Right ventricle myocardium inferior (tissue), 1 donor: ENCODE measurements around the gene TM9SF1. TPM values are rescaled to one million over a fixed set of nuclear protein-coding genes. Genes with fewer than 3 reads are reported as not detected.
A peak's percentile ranks its signal among the peaks of the same experiment; 100 is the strongest.

Source experiments
- ATAC-seq: fragments of 200-7000 bp; cut with Tn5 transposase; one replicate; pipeline ENCODE4 v1.9.1; 2020; ENCODE audit warnings: mild to moderate bottlenecking, moderate library complexity
- DNase-seq: peaks from one replicate; pipeline ENCODE4 v3.0.0; 2021; ENCODE audit errors: missing footprints
- intact Hi-C: fragments of 100-400 bp; cut with DNase I; formaldehyde crosslinking; loops from one replicate; pipeline ENCODE4 v1.11.0; 2022
- total RNA-seq: library from RNA; stranded (reverse); fragmentation: NEBNext Ultra II Directional; extraction: Animal tissue kit (Norgen Biotek cat#: 25700); gene quantifications from one replicate; pipeline ENCODE4 v1.2.1, GENCODE V29; 2021
- donor health status: DM: no; HTN: yes; CAD: no; lungs with severe emphysema.

Gene TM9SF1
- total RNA-seq, 1 donor from 2014 or later = 23.2 TPM

DNA sequence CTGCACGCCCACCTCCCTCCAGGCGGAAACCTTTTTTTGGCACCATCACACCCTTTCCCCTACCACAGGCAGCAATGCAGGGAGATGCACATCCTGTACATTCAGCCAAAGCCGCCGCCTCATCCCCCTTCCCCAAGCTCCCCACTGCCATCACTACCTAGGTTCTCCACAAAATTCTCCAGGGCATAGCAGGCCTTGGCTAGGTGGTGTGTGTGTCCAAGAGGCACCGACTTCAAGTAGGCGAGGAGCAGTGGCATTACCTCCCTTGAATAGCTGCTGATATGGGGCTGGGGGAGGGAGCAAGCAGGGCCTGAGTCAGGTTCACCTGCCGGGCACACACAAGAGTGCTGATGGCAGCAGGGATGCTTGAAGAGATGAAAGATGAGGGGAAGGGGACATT lies 10.2 kb downstream of the TM9SF1 start:
- no peak for ATAC-seq
- no peak for DNase-seq
- intact Hi-C loops = loop anchor here (5.0 kb wide), 2 partner anchors 38 to 112 kb away; partner anchors contain the start of genes DHRS1, NOP9, PSME2 and RNF31

DNA sequence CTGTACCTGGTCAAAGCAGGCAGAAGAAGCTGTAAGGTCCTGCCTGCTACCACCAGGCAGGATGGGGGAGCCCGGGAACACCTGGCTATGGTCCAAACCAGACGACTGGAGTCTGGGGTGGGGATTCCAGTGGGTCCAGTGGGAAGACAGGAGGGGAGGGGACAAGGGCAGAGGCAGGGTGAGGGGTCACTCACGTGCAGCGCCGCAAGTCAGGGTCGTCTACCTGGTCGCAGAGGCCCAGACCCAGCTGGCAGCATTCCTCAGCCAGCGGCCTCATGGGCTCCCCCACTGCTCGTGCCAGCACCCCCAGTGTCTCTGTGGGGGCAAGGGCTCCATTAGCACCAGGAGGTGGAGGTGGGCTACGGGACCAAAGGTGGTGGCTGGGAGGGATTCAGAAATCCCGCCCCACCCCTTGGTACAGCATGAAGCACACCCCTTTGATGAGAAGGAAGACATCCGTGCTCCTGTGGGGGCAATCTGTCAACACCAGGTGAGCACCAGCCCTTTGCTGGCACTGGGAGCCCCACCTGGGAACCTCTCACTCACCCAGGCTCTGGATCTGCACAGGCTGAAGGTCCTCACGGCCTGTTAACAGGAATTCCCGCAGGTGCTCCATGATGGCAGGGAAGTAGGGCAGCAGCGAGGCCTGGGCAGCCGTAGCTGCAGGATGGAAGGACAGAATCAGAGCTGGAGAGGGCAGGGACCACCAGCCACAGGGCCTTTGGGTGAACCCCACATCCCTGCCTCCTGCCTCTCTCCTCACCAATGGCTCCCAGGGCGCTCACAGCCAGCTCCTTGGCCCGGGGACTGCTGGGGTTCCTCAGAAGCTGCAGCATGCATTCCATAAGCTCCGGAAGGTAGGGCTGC lies 10.9 kb downstream of the TM9SF1 start:
- intact Hi-C loops = no loop called here
- peak; percentile 44 for DNase-seq
- ATAC-seq = no peak

DNA sequence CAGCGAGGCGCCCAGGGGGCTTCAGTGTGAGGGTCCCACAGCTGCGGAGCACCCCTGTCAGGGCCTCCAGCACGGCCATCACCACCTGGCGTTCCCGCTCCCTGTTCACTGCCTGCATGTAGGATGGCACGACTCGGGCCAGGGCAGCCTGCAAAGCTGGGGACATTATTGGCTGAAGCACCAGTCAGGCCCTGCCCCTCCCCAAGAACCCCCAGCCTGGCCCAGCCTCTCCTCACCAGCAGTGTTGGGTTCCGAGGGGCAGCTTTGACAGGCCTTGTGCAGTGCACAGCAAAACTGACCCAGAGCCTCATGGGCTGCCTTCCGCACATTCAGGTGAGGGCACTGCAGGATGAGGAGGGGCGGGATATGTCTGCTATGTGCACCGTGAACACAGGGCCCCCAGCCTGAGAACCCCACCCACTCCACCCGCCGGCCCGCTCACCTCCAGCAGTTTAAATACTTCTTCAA lies 12.2 kb downstream of the TM9SF1 start:
- no peak for DNase-seq
- intact Hi-C loops = no loop called here

GRCh38 chr14:24182110-24182882 lies 12.9 kb downstream of the TM9SF1 start:
- intact Hi-C loops = no loop called here
- DNase-seq = no peak
- no peak for ATAC-seq

More for the DNA sequence above, 12.2 kb downstream of the TM9SF1 start:
- ATAC-seq = no peak

DNA sequence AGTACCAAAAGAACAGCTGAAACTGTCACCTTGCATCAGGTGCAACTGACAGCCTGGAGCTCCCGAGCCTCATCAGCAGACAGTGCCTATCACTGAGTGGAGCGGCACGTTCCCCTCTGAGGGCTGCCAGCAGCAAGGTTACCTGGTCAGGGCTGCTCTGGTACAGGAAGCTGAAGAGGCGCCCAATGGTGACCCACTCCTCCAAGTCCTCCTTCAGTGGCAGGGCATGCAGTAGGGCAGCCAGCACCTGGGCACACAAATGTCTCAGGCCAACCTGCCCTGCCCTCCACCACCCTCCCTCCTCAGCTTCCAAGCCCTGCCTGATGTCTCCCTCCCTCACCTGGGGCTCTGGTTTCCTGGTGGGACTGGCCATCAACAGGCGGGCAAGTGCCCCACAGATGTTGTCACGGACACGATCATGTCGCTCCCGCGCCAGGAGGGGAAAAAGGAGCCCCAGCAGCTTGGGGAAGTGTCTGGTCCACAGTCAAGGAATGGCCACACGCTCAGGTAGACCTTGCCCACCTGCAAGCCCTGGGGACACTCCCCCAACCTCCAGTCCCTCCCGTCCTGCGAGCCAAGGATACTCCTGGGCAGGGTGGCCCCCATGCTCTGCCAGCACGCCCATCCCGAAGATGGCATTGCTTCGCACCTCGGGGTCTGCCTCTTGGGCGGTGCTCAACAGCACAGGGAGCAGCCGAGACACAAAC lies 13.7 kb downstream of the TM9SF1 start:
- no peak for DNase-seq
- ATAC-seq = no peak
- intact Hi-C loops = no loop called here

DNA sequence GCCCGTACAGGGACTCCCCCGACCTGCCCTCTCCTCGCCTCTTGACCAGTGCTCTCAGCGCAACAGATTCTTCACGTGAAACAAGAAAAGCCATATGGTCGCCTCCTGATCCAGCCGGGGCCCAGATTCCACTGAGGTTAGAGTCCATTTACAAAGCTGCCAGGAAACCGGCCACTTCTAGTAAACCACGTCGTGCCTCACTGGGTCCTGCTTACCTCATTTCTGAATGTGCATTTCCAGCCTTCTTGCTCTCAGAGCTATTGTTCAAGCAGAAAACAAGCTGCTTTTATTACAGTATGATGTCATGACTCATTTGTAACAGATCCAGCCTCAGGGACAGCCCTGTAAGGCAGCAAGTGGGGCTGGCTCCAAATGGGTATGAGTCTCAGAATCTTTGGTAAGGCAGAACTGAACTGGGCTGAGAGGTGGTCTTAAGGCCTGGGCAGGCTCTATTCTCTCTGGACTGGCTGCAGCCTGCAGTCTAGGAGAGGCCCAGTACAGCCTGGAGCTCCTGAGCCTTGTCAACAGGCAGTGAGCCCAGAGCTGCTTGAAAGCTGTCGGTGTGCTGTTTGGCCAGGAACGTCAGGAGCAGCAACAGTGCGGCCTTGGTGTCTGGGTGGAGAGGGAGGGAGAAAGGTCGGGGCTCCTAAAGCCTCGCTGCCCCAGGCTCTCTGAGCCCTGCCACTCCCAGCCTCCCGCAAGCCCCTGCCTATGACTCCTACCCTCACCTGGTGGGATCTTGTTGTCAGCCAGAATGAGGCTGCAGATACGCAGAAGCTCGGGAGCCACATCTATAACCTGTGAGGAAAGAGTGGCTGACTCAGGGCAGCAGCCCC lies 15.1 kb downstream of the TM9SF1 start:
- peak; percentile 50 for ATAC-seq
- intact Hi-C loops = no loop called here
- DNase-seq = no peak

- no peak for DNase-seq
- intact Hi-C loops = no loop called here
- no peak for ATAC-seq
Measured at GRCh38 chr14:24179294-24179960, 15.8 kb downstream of the TM9SF1 start.

DNA sequence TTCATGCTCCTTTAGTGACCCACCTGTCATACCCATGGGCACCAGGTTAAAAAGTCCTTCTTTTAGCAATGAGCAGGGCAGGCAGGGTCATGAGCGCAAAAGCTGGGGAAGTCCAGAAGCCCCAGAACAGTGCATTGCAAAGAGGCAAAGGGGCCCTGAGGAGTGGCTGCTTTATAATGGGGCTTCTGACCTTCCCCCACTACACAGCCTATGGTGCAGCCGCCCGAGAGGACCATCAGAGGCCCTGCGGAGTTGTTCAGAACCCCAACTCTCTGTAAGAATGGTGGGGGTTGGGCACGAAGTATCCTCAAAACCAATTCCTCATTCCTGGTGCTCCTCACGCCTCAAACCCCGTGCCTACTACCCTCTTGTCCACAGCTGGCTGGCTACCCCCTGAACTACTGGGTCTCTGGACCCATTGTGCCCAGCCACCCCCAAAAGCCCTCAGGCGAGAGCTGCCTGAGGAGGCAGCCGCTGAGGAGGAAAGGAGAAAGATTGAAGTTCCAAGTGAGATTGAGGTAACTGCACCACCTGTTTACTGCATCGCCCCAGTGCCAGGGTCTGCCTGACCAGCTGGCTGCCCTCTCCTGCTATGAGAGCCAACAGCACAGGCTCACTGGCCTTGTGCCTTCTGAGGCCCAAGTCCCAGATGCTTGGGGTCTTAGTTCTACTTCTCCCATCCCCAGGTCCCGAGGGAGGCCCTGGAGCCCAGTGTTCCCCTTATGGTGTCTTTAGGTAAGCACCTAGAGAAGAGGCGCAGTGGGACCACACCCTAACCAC lies 16.7 kb downstream of the TM9SF1 start:
- intact Hi-C loops = no loop called here
- no peak for DNase-seq
- ATAC-seq = no peak

- DNase-seq = no peak
Measured at GRCh38 chr14:24177891-24178290, 17.4 kb downstream of the TM9SF1 start.

DNA sequence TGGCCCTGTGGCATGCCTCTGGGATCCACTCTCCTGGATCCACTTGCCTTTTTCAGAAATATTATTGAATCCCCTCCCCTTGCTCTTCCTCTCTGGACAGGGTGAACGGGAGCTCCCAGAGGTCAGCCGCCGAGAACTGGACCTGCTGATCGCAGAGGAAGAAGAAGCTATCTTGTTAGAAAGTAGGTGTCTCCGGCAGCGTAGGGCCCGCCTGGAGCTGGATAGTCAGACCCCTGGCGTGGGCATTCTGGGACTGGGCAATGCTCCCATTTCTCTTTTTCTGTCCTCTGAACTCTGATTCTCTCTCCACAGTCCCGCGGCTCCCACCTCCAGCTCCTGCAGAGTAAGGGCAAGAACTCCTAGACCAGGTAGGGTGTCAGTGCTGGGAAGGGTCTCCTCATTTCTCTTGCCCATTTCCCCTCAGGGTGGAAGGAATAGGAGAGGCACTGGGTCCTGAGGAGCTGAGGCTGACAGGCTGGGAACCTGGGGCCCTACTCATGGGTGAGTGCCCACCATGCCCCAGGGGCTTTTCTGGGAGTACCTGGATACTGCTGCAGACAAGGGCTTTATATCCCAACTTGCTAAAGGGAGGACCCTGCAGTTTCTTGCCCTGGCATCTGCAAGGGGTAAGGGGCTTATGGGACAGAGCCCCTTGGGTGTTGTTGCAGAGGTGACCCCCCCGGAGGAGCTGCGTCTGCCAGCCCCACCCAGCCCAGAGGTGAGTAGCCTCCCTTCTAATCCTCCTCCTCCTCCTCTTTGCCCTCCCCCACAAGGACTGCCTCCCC lies 18.0 kb downstream of the TM9SF1 start:
- intact Hi-C loops = no loop called here
- no peak for ATAC-seq
- DNase-seq = no peak

More at GRCh38 chr14:24177891-24178290, 17.4 kb downstream of the TM9SF1 start:
- intact Hi-C loops = no loop called here
- no peak for ATAC-seq

DNA sequence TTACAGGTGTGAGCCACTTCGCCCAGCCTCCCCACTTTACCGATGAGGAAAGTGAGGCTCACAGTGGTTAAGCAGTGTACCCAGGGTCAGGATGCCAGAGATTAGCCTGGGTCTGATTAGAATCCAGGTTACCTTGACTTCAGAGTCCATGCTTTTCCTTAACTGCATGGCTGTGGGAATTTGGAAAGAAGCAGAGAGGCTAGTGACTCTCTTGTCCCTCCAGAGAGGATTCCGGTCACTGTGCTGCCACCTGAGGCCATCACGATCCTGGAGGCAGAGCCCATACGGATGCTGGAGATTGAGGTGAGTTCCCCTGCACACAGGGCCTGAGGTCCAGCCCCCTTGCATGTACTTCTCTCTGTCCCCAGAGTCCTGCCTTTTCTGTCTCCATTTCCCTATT lies 18.6 kb downstream of the TM9SF1 start:
- ATAC-seq = no peak
- intact Hi-C loops = no loop called here
- DNase-seq = no peak

DNA sequence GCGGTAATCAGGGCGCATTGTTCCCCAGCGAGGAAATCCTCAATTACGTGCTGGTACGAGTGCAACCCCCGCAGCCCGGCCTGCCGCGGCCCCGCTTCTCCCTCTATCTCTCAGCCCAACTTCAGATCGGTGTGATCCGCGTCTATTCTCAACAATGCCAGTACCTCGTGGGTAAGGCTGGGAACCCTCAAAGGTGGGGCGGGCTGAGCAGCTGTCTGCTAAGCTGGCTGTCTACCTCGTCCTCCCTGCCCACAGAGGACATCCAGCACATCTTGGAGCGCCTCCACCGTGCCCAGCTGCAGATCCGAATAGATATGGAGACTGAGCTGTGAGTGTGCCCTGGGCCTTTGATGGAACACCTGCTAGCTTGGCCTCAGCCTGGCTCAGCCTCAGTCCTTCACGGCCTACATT lies 22.4 kb downstream of the TM9SF1 start:
- no peak for DNase-seq
- intact Hi-C loops = no loop called here
- no peak for ATAC-seq

- ATAC-seq (no peak), DNase-seq (peak; percentile 60)
- intact Hi-C loops = no loop called here
Measured at GRCh38 chr14:24172261-24172860, 22.9 kb downstream of the TM9SF1 start.

DNA sequence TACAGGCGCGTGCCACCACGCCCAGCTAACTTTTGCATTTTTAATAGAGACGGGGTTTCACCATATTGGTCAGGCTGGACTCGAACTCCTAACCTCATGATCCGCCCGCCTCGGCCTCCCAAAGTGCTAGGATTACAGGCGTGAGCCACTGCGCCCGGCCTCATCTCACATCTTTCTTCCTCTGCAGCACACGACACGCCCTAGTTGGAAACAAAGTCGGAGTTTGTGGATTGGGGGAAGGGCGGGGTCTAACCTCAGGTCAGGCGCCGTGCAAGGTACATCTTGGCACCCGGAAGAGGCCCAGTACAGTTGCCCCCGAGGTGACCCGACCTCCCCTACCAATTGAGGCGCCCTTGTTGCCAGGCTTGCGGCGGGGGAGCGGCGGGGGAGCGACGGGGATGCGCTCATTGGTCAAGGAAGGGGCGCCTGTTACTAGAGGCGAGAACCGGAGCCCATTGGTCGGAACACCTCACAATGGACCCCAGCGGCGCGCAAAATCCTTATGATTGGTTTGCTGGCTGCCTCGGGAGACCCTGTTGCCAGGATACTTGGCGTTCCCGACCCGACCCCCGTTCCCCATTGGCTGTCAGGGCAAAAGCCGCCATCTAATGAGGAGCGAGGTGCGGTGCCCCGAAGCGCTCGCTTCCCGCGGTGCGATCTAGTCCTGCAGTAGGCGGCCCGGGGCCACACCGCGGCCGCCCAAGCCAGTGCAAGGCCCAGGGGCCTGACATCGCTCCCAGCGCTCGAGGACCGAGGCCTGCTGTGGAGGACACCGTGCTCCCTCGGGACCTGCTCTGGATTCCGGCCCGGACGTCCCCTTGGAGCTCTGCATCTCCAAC lies 23.6 kb downstream of the TM9SF1 start, which contains the start of gene REC8:
TSS of gene REC8 (plus strand) at position 659 of the 839 bp plus-strand sequence. CDS start 473 bp downstream, outside the sequence.
- intact Hi-C loops = no loop called here
- peak; percentile 78 for DNase-seq
- ATAC-seq = peak; percentile 63
